Chondrocyte (in vitro differentiated cells): ENCODE results near the gene PRKAG1. TPM values are rescaled to one million over a fixed set of nuclear protein-coding genes. Genes with fewer than 3 reads are reported as not detected.

Experiments
- DNase-seq: peaks from one replicate; pipeline ENCODE4 v3.0.0; 2021; ENCODE audit warnings: mixed read lengths, low spot score
- H3K27ac Mint-ChIP-seq: one replicate; pipeline ENCODE4 v1.8.0; 2021; ENCODE audit warnings: mild to moderate bottlenecking, moderate library complexity, mixed read lengths; ENCODE audit not compliant: unreplicated experiment
- H3K27me3 Mint-ChIP-seq: 2 replicates; pipeline ENCODE4 v1.8.0; 2021; ENCODE audit warnings: low read depth, mixed read lengths
- H3K36me3 Mint-ChIP-seq: 2 replicates; pipeline ENCODE4 v1.8.0; 2021; ENCODE audit warnings: low read depth, mixed read lengths
- H3K4me1 Mint-ChIP-seq: 2 replicates; pipeline ENCODE4 v1.8.0; 2021; ENCODE audit warnings: low read depth, mild to moderate bottlenecking, mixed read lengths
- H3K4me3 Mint-ChIP-seq: one replicate; pipeline ENCODE4 v1.8.0; 2021; ENCODE audit warnings: mild to moderate bottlenecking, moderate library complexity, mixed read lengths; ENCODE audit not compliant: unreplicated experiment
- H3K9me3 Mint-ChIP-seq: 2 replicates; pipeline ENCODE4 v1.8.0; 2021; ENCODE audit warnings: low read depth, mixed read lengths
- total RNA-seq: library from RNA; stranded (reverse); gene quantifications from 3 replicates; pipeline ENCODE4 v1.2.1, GENCODE V29; 2021
- TF ChIP-seq, protein P1 (sequence below): fragments of 200-600 bp; sonication (generic); IDR thresholded peaks from 2 replicates; pipeline ENCODE4 v1.5.0; 2021; ENCODE audit warnings: antibody characterized with exemption, mild to moderate bottlenecking, moderate library complexity

The PRKAG1 gene
- total RNA-seq, 1 donor from 2014 or later: 61.7 TPM

DNA sequence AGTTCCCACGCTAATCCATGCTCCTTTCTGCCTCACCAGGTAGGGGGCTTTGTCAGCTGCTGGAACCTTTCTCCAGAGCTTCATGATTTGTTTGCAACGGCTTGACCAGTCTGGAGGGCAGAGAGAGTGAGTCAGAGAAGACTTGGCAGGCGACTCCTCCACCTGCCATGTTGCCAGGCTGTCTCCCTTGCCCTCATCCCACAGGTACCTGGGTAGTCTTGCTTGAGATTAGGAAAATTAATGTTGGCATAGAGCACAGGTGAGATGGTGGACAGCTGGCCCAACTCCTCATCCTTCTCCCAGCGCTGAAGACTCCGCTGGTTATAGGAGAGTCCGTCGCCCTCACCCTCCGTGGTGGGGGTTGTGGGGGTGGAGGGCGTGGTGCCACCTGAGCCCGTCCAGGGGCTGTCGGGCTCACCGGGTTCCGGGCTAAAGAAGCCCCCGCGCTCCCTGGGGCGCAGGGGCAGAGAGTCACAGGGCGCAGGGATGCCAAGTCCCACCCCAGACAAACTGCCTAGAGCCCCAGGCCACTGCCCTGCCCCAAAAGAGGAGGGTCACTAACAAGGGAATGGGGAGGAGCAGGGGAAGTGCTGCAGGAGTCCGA is 23.4 kb upstream of the PRKAG1 start:
- no peak for DNase-seq
- H3K36me3 Mint-ChIP-seq: peaks cover 53% of the 10 kb centered on the region
- H3K27me3 Mint-ChIP-seq: no peaks in the 10 kb centered on the region
- no peaks in the 10 kb centered on the region for H3K4me1 Mint-ChIP-seq
- TF ChIP-seq, protein P1, sequence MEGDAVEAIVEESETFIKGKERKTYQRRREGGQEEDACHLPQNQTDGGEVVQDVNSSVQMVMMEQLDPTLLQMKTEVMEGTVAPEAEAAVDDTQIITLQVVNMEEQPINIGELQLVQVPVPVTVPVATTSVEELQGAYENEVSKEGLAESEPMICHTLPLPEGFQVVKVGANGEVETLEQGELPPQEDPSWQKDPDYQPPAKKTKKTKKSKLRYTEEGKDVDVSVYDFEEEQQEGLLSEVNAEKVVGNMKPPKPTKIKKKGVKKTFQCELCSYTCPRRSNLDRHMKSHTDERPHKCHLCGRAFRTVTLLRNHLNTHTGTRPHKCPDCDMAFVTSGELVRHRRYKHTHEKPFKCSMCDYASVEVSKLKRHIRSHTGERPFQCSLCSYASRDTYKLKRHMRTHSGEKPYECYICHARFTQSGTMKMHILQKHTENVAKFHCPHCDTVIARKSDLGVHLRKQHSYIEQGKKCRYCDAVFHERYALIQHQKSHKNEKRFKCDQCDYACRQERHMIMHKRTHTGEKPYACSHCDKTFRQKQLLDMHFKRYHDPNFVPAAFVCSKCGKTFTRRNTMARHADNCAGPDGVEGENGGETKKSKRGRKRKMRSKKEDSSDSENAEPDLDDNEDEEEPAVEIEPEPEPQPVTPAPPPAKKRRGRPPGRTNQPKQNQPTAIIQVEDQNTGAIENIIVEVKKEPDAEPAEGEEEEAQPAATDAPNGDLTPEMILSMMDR: no peak
- H3K27ac Mint-ChIP-seq: no peak overlapping the region
- H3K9me3 Mint-ChIP-seq: no peaks in the 10 kb centered on the region
- H3K4me3 Mint-ChIP-seq: no peak overlapping the region

- TF ChIP-seq, protein P1: no peak
- DNase-seq: peak; percentile 90
- Mint-ChIP-seq H3K27me3 (no peaks in the 10 kb centered on the region), H3K4me3 (no peak overlapping the region), H3K36me3 (peaks cover 51% of the 10 kb centered on the region), H3K27ac (no peak overlapping the region), H3K9me3 (no peaks in the 10 kb centered on the region), H3K4me1 (no peaks in the 10 kb centered on the region)
Measured at GRCh38 chr12:49041036-49041880, 22.7 kb upstream of the PRKAG1 start.

DNA sequence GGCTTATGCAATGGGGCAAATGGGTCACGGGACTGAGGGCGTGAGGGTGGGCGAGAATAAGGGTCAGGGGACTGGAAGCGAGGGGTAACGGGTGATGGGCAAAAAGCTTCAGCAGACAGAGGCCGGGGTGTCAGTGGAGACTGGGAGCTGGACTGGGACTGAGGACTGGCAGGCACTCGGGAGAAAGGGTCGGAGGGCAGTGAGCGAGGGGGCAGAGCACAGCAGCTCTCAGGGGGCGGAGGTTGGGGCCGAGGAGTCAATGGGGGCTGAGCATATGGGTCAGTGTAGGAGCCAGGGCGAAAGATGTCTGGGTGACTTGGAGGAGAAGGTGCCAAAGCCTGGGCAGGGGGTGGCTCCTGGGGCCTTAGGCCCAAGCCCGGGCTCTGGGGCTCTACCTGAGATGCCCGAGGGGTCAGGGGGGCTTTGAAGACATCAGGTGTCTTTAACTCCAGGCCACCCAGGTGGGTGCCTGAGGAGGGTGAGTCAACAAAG is 21.8 kb upstream of the PRKAG1 start:
- no peaks in the 10 kb centered on the region for H3K4me1 Mint-ChIP-seq
- peak; percentile 87 for DNase-seq
- H3K27ac Mint-ChIP-seq: no peak overlapping the region
- H3K9me3 Mint-ChIP-seq: no peaks in the 10 kb centered on the region
- H3K27me3 Mint-ChIP-seq: no peaks in the 10 kb centered on the region
- no peak overlapping the region for H3K4me3 Mint-ChIP-seq
- TF ChIP-seq, protein P1: no peak
- peaks cover 48% of the 10 kb centered on the region for H3K36me3 Mint-ChIP-seq

DNA sequence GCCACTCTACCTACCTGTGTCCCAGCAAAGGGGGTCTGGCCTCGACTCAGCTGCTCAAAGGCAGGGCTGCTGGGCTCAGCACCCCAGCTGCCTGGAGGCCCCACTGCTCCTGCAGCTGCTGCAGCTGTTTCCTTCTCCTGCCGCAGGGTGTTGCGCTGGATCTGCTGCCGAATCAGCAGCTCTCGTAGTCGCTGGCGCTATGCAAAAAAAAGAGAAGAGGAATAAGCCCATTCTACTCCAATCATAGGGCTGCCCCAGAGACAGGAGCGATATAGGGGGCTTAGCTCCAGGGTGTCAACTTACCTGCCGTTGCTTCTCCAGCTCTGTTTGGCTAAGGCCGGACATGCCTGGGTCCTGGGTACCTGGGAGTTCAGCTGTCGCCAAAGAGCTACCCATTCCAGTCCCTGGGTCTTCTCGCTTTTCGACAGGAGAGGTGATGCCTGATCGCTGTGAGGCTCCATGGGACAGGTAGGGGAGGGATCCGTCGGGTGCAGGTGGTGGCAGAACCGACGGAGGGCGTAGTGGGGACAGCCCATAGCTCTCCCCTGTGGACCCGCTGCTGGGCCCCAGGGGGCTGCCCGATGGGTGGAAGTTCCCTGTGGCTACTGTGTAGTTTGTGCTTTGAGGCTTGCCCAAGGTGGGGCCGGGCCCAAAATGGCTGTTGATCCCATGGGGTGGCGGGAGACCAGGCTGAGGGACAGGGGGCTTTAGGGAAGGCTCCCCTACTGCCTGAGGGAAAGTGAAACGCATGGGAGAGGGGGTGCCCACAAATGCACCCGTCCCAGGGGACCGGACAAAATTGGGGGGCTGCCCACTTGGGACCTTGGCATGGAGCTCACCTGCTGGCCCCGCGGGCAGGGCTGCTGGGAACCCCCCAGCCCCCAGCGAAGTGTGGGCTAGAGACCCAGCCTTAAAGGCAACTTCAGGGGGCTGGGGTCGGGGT is 21.1 kb upstream of the PRKAG1 start:
- no peaks in the 10 kb centered on the region for H3K4me1 Mint-ChIP-seq
- H3K27ac Mint-ChIP-seq: no peak overlapping the region
- DNase-seq: peak; percentile 70
- TF ChIP-seq, protein P1: no peak
- no peaks in the 10 kb centered on the region for H3K27me3 Mint-ChIP-seq
- H3K4me3 Mint-ChIP-seq: no peak overlapping the region
- H3K9me3 Mint-ChIP-seq: no peaks in the 10 kb centered on the region
- peaks cover 43% of the 10 kb centered on the region for H3K36me3 Mint-ChIP-seq
